Gastrocnemius medialis (tissue), 4 donors: ENCODE results near the gene MGAM2.

ENCODE experiments used
- POLR2A ChIP-seq, 2 donors: fragments of 450-650 bp; IDR thresholded peaks; one replicate each; pipeline ENCODE4 v1.6.1; 2017; ENCODE audit warnings: antibody characterized with exemption in 2 of 2, mild to moderate bottlenecking in 2 of 2, moderate library complexity in 2 of 2
- TF ChIP-seq, protein P1 (sequence below), 5 experiments: fragments of 450-650 bp in 3 of 5; fragments of 200-600 bp in 2 of 5; sonication (generic) in 2 of 5; IDR thresholded peaks in 4 of 5; conservative IDR thresholded peaks in 1 of 5; 1 replicate in 4 of 5; 2 replicates in 1 of 5; pipeline ENCODE4 v1.5.1; 2016 to 2019; ENCODE audit warnings: antibody characterized with exemption in 5 of 5, mild to moderate bottlenecking in 3 of 5, moderate library complexity in 3 of 5

DNA sequence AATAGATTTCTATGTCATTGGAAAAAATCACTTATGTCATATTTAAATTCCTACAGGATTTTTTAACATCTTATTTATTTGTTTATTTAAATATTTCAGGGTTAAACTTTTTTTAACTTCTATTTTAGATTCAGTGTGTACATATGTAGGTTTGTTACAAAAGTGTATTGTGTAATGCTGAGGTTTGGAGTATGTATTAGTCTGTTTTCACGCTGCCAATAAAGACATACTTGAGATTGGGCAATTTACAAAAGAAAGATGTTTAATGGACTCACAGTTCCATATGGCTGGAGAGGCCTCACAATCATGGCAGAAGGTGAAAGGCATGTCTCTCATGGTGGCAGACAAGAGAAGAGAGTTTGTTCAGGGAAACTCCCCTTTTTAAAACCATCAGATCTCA is 65.4 kb downstream of the MGAM2 start:
- TF ChIP-seq POLR2A (IDR thresholded peaks at IDR 0.05) = no peak
- TF ChIP-seq, protein P1, sequence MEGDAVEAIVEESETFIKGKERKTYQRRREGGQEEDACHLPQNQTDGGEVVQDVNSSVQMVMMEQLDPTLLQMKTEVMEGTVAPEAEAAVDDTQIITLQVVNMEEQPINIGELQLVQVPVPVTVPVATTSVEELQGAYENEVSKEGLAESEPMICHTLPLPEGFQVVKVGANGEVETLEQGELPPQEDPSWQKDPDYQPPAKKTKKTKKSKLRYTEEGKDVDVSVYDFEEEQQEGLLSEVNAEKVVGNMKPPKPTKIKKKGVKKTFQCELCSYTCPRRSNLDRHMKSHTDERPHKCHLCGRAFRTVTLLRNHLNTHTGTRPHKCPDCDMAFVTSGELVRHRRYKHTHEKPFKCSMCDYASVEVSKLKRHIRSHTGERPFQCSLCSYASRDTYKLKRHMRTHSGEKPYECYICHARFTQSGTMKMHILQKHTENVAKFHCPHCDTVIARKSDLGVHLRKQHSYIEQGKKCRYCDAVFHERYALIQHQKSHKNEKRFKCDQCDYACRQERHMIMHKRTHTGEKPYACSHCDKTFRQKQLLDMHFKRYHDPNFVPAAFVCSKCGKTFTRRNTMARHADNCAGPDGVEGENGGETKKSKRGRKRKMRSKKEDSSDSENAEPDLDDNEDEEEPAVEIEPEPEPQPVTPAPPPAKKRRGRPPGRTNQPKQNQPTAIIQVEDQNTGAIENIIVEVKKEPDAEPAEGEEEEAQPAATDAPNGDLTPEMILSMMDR (IDR thresholded peaks at IDR 0.05 in 4 of 5, conservative IDR thresholded peaks at IDR 0.05 in 1 of 5) = no peak
